ENCODE measurements around the gene C10orf53. TPM values are rescaled to one million over a fixed set of nuclear protein-coding genes. Genes with fewer than 3 reads are reported as not detected.

Gene C10orf53
- total and polyA plus RNA-seq, 10 of the 15 experiments (the other 5 are each of a cell fraction or from before 2014, with no cell fraction given): not detected

DNA sequence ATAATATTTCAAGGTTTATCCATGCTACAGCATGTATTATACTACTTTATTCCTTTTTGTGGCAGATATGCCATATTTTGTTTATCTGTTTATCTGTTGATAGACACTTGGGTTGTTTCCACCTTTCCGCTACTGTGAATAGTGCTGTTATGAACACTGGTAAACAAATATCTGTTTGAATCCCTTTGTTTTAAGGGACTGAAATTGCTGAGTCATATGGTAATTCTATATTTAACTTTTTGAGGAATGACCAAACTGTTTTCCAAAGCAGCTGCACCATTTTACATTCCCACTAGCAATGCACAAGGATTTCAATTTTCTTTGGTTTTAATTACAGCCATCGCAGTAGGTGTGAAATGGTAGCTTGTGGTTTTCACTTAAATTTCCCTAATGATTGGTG lies 3.4 kb downstream of the C10orf53 start (continued):
- TF ChIP-seq, protein P1, sequence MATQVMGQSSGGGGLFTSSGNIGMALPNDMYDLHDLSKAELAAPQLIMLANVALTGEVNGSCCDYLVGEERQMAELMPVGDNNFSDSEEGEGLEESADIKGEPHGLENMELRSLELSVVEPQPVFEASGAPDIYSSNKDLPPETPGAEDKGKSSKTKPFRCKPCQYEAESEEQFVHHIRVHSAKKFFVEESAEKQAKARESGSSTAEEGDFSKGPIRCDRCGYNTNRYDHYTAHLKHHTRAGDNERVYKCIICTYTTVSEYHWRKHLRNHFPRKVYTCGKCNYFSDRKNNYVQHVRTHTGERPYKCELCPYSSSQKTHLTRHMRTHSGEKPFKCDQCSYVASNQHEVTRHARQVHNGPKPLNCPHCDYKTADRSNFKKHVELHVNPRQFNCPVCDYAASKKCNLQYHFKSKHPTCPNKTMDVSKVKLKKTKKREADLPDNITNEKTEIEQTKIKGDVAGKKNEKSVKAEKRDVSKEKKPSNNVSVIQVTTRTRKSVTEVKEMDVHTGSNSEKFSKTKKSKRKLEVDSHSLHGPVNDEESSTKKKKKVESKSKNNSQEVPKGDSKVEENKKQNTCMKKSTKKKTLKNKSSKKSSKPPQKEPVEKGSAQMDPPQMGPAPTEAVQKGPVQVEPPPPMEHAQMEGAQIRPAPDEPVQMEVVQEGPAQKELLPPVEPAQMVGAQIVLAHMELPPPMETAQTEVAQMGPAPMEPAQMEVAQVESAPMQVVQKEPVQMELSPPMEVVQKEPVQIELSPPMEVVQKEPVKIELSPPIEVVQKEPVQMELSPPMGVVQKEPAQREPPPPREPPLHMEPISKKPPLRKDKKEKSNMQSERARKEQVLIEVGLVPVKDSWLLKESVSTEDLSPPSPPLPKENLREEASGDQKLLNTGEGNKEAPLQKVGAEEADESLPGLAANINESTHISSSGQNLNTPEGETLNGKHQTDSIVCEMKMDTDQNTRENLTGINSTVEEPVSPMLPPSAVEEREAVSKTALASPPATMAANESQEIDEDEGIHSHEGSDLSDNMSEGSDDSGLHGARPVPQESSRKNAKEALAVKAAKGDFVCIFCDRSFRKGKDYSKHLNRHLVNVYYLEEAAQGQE (IDR thresholded peaks at IDR 0.05; ENCODE audit: low read depth, low read length): no peak
- TF ChIP-seq MTA3 (IDR thresholded peaks at IDR 0.05; ENCODE audit: borderline replicate concordance, low read length): no peak
- TF ChIP-seq, protein P2, sequence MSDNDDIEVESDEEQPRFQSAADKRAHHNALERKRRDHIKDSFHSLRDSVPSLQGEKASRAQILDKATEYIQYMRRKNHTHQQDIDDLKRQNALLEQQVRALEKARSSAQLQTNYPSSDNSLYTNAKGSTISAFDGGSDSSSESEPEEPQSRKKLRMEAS (IDR thresholded peaks at IDR 0.05; ENCODE audit: low read depth, low read length): no peak
- no peak for TF ChIP-seq CBX3 (IDR thresholded peaks at IDR 0.05; ENCODE audit: borderline replicate concordance, low read depth)
- TF ChIP-seq, protein P3, sequence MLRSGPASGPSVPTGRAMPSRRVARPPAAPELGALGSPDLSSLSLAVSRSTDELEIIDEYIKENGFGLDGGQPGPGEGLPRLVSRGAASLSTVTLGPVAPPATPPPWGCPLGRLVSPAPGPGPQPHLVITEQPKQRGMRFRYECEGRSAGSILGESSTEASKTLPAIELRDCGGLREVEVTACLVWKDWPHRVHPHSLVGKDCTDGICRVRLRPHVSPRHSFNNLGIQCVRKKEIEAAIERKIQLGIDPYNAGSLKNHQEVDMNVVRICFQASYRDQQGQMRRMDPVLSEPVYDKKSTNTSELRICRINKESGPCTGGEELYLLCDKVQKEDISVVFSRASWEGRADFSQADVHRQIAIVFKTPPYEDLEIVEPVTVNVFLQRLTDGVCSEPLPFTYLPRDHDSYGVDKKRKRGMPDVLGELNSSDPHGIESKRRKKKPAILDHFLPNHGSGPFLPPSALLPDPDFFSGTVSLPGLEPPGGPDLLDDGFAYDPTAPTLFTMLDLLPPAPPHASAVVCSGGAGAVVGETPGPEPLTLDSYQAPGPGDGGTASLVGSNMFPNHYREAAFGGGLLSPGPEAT (IDR thresholded peaks at IDR 0.05; ENCODE audit: low read depth): no peak

DNA sequence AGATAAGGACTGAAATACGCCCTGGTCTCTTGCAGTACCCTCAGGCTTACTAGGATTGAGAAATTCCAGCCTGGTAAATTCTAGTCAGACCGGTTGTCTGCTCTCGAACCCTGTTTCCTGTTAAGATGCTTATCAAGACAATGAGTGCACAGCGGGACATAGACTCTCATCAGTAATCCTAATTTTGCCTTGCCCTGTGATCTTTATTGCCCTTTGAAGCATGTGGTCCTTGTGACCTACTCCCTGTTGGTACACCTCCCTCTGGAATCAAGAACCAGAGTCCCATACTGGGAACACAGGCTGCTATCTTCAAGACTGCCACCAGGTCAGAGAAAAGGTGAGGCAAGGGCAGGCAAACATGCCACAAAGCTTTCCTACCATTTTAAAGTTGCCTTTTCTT lies 7.2 kb downstream of the C10orf53 start:
- CTCF ChIA-PET: no interaction called here
- ATAC-seq (no peak), DNase-seq (ENCODE audit: low read depth, low spot score) (no peak), FAIRE-seq (no peak)
- H3K36me3 ChIP-seq (ENCODE audit: control insufficient read depth in 2 of 2, insufficient read depth in 2 of 2, low read length in 1 of 2): no peaks in the 10 kb centered on the region
- H3K4me3 ChIP-seq: no peak overlapping the region
- RAD21 ChIA-PET (ENCODE audit: unreplicated experiment): no interaction called here
- intact Hi-C loops (cut with micrococcal nuclease; ENCODE audit: unreplicated experiment): no loop called here
- H3K27me3 ChIP-seq (replicated peaks in 1 of 2; ENCODE audit: control insufficient read depth in 2 of 2, insufficient read depth in 2 of 2, low read length in 1 of 2): peaks cover 9 to 13% of the 10 kb centered on the region in 2 experiments; a peak in 3 of 4 replicates
- in situ Hi-C loops (cut with MboI): no loop called here
- H3K4me2 ChIP-seq (ENCODE audit: control insufficient read depth, insufficient read depth): no peak overlapping the region
- no peaks in the 10 kb centered on the region for H3K4me1 ChIP-seq (ENCODE audit: control insufficient read depth, insufficient read depth, low read length)
- no peak overlapping the region for H2AFZ ChIP-seq (ENCODE audit: control insufficient read depth, low read depth, low read length)
- H3K27ac ChIP-seq (ENCODE audit: control insufficient read depth, insufficient read depth): no peak overlapping the region
- no TSS peak for BruUV-seq (replicated peaks)
- POLR2A ChIA-PET: no interaction called here
- H3K9ac ChIP-seq (ENCODE audit: control insufficient read depth, insufficient read depth, low read length): no peak overlapping the region
- H3K79me2 ChIP-seq (ENCODE audit: control insufficient read depth, insufficient read depth, low read length): no peaks in the 10 kb centered on the region
- H3K9me3 ChIP-seq (replicated peaks; ENCODE audit: control insufficient read depth, insufficient read depth, low read length): no peaks in the 10 kb centered on the region; the same call in 2 of the 3 replicates
- H4K20me1 ChIP-seq (ENCODE audit: control insufficient read depth, insufficient read depth): no peaks in the 10 kb centered on the region
- SMC1A ChIA-PET (ENCODE audit: uncharacterized antibody, unreplicated experiment): no interaction called here
- WGBS (ENCODE audit: insufficient coverage, insufficient replicate concordance, low lambda C conversion rate, missing lambda C conversion rate): 30% methylated on average over 4 of the region's 4 CpGs
- TF ChIP-seq TCF12 (IDR thresholded peaks at IDR 0.05; ENCODE audit: low read depth, low read length) (no peak), POU2F2 (IDR thresholded peaks at IDR 0.05; ENCODE audit: borderline replicate concordance, low read depth, low read length) (no peak), RB1 (IDR thresholded peaks at IDR 0.05; ENCODE audit: borderline replicate concordance) (no peak), RAD21 (IDR thresholded peaks at IDR 0.05; ENCODE audit: insufficient read depth, low read depth, low read length) (no peak), NFYB (IDR thresholded peaks at IDR 0.05; ENCODE audit: insufficient read depth, low read depth, low read length) (no peak), POLR2AphosphoS2 (IDR thresholded peaks at IDR 0.05; ENCODE audit: low read depth, low read length) (no peak), ZNF217 (IDR thresholded peaks at IDR 0.05) (no peak), E2F8 (IDR thresholded peaks at IDR 0.05; ENCODE audit: low read depth, partially characterized antibody) (no peak), EZH2 (IDR thresholded peaks at IDR 0.05; ENCODE audit: borderline replicate concordance, control insufficient read depth, low read depth, low read length) (no peak), PAX8 (IDR thresholded peaks at IDR 0.05) (no peak), SIN3A (IDR thresholded peaks at IDR 0.05; ENCODE audit: low read depth, low read length) (no peak)

Measured in GM12878 (cell line).